PC-9 (cell line): ENCODE results near the gene SOCS7. TPM values are rescaled to one million over a fixed set of nuclear protein-coding genes. Genes with fewer than 3 reads are reported as not detected.

Source experiments
- BruUV-seq: library from RNA; stranded (reverse); fragments of 400-500 nt; replicated peaks from 2 replicates; lab custom pipeline; 2021; lab: Mats Ljungman, UMichigan
- CTCF ChIA-PET: fragments of 300-600 bp; sonication (Branson Sonifier 250); formaldehyde crosslinking; loops from one replicate; lab custom pipeline; 2022; ENCODE audit warnings: antibody characterized with exemption; lab: Charles Lee
- POLR2A ChIA-PET: fragments of 300-600 bp; sonication (Branson Sonifier 250); formaldehyde crosslinking; loops from one replicate; lab custom pipeline; 2022; ENCODE audit warnings: antibody characterized with exemption; ENCODE audit not compliant: unreplicated experiment; lab: Charles Lee
- DNase-seq, 2 experiments: peaks; one replicate each; pipeline versions ENCODE4 v3.0.0 to v3.0.0-alpha.2; 2015 to 2022; ENCODE audit warnings: mixed read lengths in 1 of 2
- H2AFZ ChIP-seq: fragments of 200-600 bp; sonication (generic); 2 replicates; pipeline ENCODE4 v1.8.1; 2017; ENCODE audit warnings: antibody characterized with exemption
- H3F3A ChIP-seq: fragments of 200-600 bp; sonication (generic); 2 replicates; pipeline ENCODE4 v1.8.1; 2017; ENCODE audit warnings: antibody characterized with exemption, mild to moderate bottlenecking, low read depth; ENCODE audit not compliant: insufficient read depth
- H3K27ac ChIP-seq: fragments of 200-600 bp; sonication (generic); 2 replicates; pipeline ENCODE4 v1.6.1; 2016; ENCODE audit warnings: mixed run types
- H3K27me3 ChIP-seq: fragments of 200-600 bp; sonication (generic); 2 replicates; pipeline ENCODE4 v1.6.1; 2016; ENCODE audit warnings: low read depth, mixed run types; ENCODE audit not compliant: insufficient read depth
- H3K36me3 ChIP-seq: fragments of 200-600 bp; sonication (generic); 2 replicates; pipeline ENCODE4 v1.6.1; 2016; ENCODE audit warnings: low read depth, mixed run types
- H3K4me1 ChIP-seq: fragments of 200-600 bp; sonication (generic); replicated peaks from 2 replicates; pipeline ENCODE4 v1.6.1; 2016; ENCODE audit warnings: mixed run types; ENCODE audit not compliant: insufficient read depth
- H3K4me2 ChIP-seq: fragments of 200-600 bp; sonication (generic); 2 replicates; pipeline ENCODE4 v1.6.1; 2017; ENCODE audit warnings: mixed run types
- H3K4me3 ChIP-seq: fragments of 200-600 bp; sonication (generic); 2 replicates; pipeline ENCODE4 v1.6.1; 2016; ENCODE audit warnings: mixed run types
- H3K79me2 ChIP-seq: fragments of 200-600 bp; sonication (generic); 2 replicates; pipeline ENCODE4 v1.6.1; 2017; ENCODE audit warnings: low read depth, mixed run types
- H3K9me2 ChIP-seq: fragments of 200-600 bp; sonication (generic); 2 replicates; pipeline ENCODE4 v1.8.1; 2017; ENCODE audit warnings: mild to moderate bottlenecking; ENCODE audit not compliant: insufficient read depth
- H3K9me3 ChIP-seq: fragments of 200-600 bp; sonication (generic); 2 replicates; pipeline ENCODE4 v1.8.1; 2016; ENCODE audit warnings: low read depth; ENCODE audit not compliant: insufficient read depth
- H4K20me1 ChIP-seq: fragments of 200-600 bp; sonication (generic); 2 replicates; pipeline ENCODE4 v1.8.1; 2017; ENCODE audit not compliant: insufficient read depth
- EZH2 ChIP-seq: fragments of 200-600 bp; sonication (generic); IDR thresholded peaks from 2 replicates; pipeline ENCODE4 v1.8.0; 2017; ENCODE audit warnings: antibody characterized with exemption, low read depth
- intact Hi-C: fragments of 100-400 bp; cut with micrococcal nuclease; formaldehyde crosslinking; loops from one replicate; pipeline ENCODE4 v1.10.0; 2022; ENCODE audit not compliant: unreplicated experiment
- total RNA-seq: library from RNA; stranded (reverse); gene quantifications from 2 replicates; pipeline ENCODE4 v1.2.3, GENCODE V29; 2021
- TF ChIP-seq, protein P1 (sequence below): fragments of 200-600 bp; sonication (generic); conservative IDR thresholded peaks from 2 replicates; pipeline ENCODE4 v1.6.1; 2017; ENCODE audit warnings: mixed run types, antibody characterized with exemption, mild to moderate bottlenecking, moderate library complexity

The SOCS7 gene
- total RNA-seq, 1 experiment from 2014 or later: 19.6 TPM

DNA sequence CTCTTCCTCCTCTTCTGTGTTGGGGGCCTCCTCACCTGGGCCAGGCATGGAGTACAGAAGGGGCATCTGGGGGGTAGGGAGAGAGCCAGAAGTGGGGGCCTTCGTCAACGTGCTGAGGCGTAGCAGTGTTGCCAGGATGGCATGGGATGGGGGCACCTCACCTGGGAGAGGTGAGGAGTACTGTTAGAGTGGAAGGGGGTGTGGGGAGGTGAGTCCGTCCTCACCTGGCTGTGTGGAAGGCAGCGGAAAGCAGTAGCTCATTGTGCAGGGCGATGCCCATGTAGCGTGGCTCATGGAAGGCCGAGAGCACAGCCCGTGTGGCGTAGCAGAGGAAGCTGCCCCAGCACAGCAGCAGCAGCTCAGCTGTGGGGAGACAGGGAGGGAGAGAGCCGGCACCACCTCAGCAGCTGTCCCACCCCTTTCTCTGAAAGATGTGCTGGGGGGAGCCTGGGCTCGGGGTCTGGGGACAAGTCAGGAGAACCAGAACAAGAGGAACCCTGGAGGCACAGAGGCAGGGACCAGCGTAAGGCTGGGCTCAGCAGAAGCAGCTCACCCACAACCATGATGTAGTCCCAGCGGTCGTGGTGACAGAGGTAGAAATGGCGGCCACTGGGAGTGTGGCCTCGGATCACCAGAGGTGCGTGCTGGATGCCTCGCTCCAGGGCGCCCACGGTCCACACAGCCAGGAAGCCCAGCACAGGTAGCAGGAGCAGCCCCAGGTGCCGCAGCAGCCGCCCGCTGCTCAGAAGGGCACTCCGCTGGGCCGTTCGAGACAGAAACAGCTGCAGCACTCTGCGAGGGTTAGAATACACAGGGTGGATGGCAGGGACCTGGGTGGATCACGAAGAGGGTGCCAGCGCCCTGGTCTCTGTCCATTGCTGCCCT, 16.9 kb upstream of the SOCS7 start:
- intact Hi-C loops: no loop called here
- CTCF ChIA-PET: interaction anchor here (2.2 kb wide), 1 partner anchor 14 kb away, joined by 10 read pairs; no protein-coding TSS in a partner anchor
- no TSS peak for BruUV-seq

DNA sequence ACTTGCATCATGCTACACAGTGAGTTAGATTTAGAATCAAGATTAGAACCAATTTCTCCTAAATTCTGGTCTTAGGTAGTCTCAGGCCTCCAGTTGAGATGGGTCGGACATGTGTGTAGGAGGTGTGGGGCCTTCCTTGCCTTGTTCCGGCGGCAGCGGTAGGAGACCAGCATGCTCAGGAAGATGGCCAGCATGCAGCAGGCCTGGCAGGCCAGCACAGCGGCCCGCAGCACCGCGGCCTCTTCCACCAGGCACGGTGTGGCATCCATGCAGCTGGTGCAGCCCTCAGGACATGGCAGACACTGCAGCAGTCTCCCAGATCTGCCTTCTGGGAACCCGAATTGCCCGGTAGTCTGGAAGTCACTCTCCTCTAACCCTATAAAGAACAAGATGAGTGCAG, 14.8 kb upstream of the SOCS7 start:
- Histone ChIP-seq H3K4me2 (no peak overlapping the region), H2AFZ (no peak overlapping the region), H3K9me3 (no peaks in the 10 kb centered on the region), H3K4me1 (no peaks in the 10 kb centered on the region), H3K79me2 (no peaks in the 10 kb centered on the region), H3K9me2 (no peaks in the 10 kb centered on the region), H3K27me3 (peaks cover 16% of the 10 kb centered on the region; the same call in 1 of the 2 replicates), H3F3A (peaks cover 9% of the 10 kb centered on the region; the same call in 1 of the 2 replicates), H3K4me3 (no peak overlapping the region), H3K27ac (no peak overlapping the region), H3K36me3 (no peaks in the 10 kb centered on the region), H4K20me1 (no peaks in the 10 kb centered on the region)
- ChIA-PET POLR2A (no interaction called here), CTCF (no interaction called here)
- no TSS peak for BruUV-seq
- intact Hi-C loops: no loop called here
- TF ChIP-seq EZH2: no peak
- TF ChIP-seq, protein P1, sequence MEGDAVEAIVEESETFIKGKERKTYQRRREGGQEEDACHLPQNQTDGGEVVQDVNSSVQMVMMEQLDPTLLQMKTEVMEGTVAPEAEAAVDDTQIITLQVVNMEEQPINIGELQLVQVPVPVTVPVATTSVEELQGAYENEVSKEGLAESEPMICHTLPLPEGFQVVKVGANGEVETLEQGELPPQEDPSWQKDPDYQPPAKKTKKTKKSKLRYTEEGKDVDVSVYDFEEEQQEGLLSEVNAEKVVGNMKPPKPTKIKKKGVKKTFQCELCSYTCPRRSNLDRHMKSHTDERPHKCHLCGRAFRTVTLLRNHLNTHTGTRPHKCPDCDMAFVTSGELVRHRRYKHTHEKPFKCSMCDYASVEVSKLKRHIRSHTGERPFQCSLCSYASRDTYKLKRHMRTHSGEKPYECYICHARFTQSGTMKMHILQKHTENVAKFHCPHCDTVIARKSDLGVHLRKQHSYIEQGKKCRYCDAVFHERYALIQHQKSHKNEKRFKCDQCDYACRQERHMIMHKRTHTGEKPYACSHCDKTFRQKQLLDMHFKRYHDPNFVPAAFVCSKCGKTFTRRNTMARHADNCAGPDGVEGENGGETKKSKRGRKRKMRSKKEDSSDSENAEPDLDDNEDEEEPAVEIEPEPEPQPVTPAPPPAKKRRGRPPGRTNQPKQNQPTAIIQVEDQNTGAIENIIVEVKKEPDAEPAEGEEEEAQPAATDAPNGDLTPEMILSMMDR: no peak
- no peak for DNase-seq

More for the DNA sequence above, 16.9 kb upstream of the SOCS7 start:
- TF ChIP-seq, protein P1: no peak
- TF ChIP-seq EZH2: no peak
- H3K36me3 ChIP-seq: no peaks in the 10 kb centered on the region
- no peak overlapping the region for H3K4me2 ChIP-seq
- H4K20me1 ChIP-seq: no peaks in the 10 kb centered on the region
- H2AFZ ChIP-seq: no peak overlapping the region
- no peak overlapping the region for H3K27ac ChIP-seq
- DNase-seq: no peak
- H3K79me2 ChIP-seq: no peaks in the 10 kb centered on the region
- H3K9me3 ChIP-seq: no peaks in the 10 kb centered on the region
- H3K4me1 ChIP-seq: no peaks in the 10 kb centered on the region
- POLR2A ChIA-PET: interaction anchor here (0.6 kb wide), 1 partner anchor 13 kb away, joined by 9 read pairs; no protein-coding TSS in a partner anchor
- no peaks in the 10 kb centered on the region for H3K9me2 ChIP-seq
- H3F3A ChIP-seq: no peaks in the 10 kb centered on the region
- no peak overlapping the region for H3K4me3 ChIP-seq
- peaks cover 16% of the 10 kb centered on the region; the same call in 1 of the 2 replicates for H3K27me3 ChIP-seq

DNA sequence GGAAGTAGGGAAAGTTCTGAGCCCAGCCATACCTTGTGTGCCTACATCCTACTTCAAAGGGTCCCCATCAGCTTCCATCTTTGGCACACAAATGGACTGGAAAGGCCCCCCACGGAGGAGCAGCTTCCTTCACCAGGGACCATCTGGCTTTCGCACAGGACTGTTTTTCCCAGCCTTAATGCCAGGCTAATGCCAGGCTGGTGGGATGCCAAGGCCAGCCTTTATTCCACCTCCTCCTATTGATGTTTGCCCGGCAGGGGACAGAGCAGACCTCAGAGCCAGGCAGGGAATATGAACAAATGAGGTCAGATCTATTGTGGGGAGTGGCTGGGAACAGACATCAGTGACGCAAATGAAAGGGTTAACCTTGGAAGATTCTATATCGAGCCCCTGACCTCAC, 13.6 kb upstream of the SOCS7 start:
- POLR2A ChIA-PET: no interaction called here

More for the DNA sequence above, 13.6 kb upstream of the SOCS7 start:
- Histone ChIP-seq H2AFZ (no peak overlapping the region), H3K9me3 (no peaks in the 10 kb centered on the region), H4K20me1 (no peaks in the 10 kb centered on the region), H3K27ac (no peak overlapping the region), H3F3A (peaks cover 10% of the 10 kb centered on the region; the same call in 1 of the 2 replicates), H3K4me3 (no peak overlapping the region), H3K36me3 (no peaks in the 10 kb centered on the region), H3K4me2 (no peak overlapping the region), H3K4me1 (no peaks in the 10 kb centered on the region), H3K27me3 (peaks cover 16% of the 10 kb centered on the region; the same call in 1 of the 2 replicates), H3K79me2 (no peaks in the 10 kb centered on the region), H3K9me2 (no peaks in the 10 kb centered on the region)
- no TSS peak for BruUV-seq
- TF ChIP-seq, protein P1: no peak
- TF ChIP-seq EZH2: no peak
- DNase-seq: no peak
- CTCF ChIA-PET: interaction anchor here (0.8 kb wide), 1 partner anchor 12 kb away, joined by 3 read pairs; no protein-coding TSS in a partner anchor
- intact Hi-C loops: no loop called here
